ENCODE measurements around the gene CPNE2. TPM values are rescaled to one million over a fixed set of nuclear protein-coding genes. Genes with fewer than 3 reads are reported as not detected.
"Not testable (repeated sequence)": the region's sequence is repeated elsewhere in the genome, so short reads cannot be mapped to it uniquely, and the experiment has no call there.

CPNE2 gene
- total RNA-seq, 1 donor from 2014 or later = 40.3 TPM

DNA sequence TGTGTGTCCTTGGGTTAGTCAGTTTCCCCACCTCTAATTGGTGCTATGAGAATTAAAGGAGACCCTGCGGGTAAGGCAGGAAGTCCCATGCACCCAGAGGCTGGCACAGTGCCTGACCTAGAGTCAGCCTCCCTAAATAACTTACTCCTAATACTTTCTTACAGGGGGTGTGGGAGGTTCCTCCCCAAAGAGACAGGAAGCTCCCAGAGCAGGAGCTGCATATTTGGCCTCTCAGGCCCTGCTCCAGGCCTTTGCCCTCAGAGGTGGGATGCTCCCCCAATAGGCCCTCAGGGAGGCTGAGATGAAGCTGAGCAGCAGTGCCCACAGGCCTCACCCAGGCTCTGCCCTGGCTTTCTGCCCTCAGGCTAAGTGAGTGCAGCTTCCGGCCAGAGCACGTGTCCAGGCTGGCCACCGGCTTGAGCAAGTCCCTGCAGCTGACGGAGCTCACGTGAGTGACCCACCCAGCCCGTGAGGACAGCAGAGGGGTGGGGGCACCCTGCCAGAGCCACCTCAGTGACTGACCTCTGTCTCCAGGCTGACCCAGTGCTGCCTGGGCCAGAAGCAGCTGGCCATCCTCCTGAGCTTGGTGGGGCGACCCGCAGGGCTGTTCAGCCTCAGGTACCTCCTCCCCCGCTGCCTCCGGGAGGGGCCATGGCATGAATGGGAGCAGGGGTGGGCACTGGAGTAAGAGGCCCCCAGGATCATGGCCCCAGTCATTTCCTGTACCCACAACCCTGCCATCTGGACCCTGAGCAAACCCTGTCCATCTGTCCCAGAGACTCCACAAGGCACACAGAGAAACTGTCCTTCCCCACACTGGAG is 31.1 kb upstream of the CPNE2 start:
- H3K9me3 ChIP-seq = no peaks in the 10 kb centered on the region
- intact Hi-C loops (cut with DNase I) = no loop called here
- H3K4me3 ChIP-seq = no peak overlapping the region
- H3K4me1 ChIP-seq = peaks cover 11% of the 10 kb centered on the region
- TF ChIP-seq POLR2A (IDR thresholded peaks at IDR 0.05) = no peak
- peak; percentile 61 to 82 for TF ChIP-seq POLR2AphosphoS5 (IDR thresholded peaks at IDR 0.05; ENCODE audit: insufficient read depth in 1 of 2, low read depth in 1 of 2)
- peaks cover 0 to 3% of the 10 kb centered on the region in 2 donors for H3K36me3 ChIP-seq
- H3K27me3 ChIP-seq = no peaks in the 10 kb centered on the region
- DNase-seq (ENCODE audit: extremely low spot score in 2 of 2) = no peak
- H3K27ac ChIP-seq = peak overlapping the region; percentile 68

GRCh38 chr16:57062329-57062728 is 30.1 kb upstream of the CPNE2 start:
- peak overlapping the region; percentile 68 for H3K27ac ChIP-seq
- no peak overlapping the region for H3K4me3 ChIP-seq
- no peaks in the 10 kb centered on the region for H3K27me3 ChIP-seq
- peaks cover 11% of the 10 kb centered on the region for H3K4me1 ChIP-seq
- no peaks in the 10 kb centered on the region for H3K9me3 ChIP-seq
- H3K36me3 ChIP-seq = peaks cover 0 to 3% of the 10 kb centered on the region in 2 donors
- TF ChIP-seq POLR2AphosphoS5 (IDR thresholded peaks at IDR 0.05; ENCODE audit: insufficient read depth in 1 of 2, low read depth in 1 of 2) = no peak
- TF ChIP-seq POLR2A (IDR thresholded peaks at IDR 0.05) = no peak
- TF ChIP-seq, protein P1, sequence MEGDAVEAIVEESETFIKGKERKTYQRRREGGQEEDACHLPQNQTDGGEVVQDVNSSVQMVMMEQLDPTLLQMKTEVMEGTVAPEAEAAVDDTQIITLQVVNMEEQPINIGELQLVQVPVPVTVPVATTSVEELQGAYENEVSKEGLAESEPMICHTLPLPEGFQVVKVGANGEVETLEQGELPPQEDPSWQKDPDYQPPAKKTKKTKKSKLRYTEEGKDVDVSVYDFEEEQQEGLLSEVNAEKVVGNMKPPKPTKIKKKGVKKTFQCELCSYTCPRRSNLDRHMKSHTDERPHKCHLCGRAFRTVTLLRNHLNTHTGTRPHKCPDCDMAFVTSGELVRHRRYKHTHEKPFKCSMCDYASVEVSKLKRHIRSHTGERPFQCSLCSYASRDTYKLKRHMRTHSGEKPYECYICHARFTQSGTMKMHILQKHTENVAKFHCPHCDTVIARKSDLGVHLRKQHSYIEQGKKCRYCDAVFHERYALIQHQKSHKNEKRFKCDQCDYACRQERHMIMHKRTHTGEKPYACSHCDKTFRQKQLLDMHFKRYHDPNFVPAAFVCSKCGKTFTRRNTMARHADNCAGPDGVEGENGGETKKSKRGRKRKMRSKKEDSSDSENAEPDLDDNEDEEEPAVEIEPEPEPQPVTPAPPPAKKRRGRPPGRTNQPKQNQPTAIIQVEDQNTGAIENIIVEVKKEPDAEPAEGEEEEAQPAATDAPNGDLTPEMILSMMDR (IDR thresholded peaks at IDR 0.05) = no peak
- intact Hi-C loops (cut with DNase I) = no loop called here
- no peak for DNase-seq (ENCODE audit: extremely low spot score in 2 of 2)

- DNase-seq (ENCODE audit: extremely low spot score in 2 of 2); H3K27ac ChIP-seq; H3K27me3 ChIP-seq; H3K9me3 ChIP-seq; H3K36me3 ChIP-seq; intact Hi-C loops (cut with DNase I); H3K4me3 ChIP-seq: not testable (repeated sequence)
- peaks cover 11% of the 10 kb centered on the region for H3K4me1 ChIP-seq
These were observed 29.2 kb upstream of the CPNE2 start for GRCh38 chr16:57063189-57063588.

DNA sequence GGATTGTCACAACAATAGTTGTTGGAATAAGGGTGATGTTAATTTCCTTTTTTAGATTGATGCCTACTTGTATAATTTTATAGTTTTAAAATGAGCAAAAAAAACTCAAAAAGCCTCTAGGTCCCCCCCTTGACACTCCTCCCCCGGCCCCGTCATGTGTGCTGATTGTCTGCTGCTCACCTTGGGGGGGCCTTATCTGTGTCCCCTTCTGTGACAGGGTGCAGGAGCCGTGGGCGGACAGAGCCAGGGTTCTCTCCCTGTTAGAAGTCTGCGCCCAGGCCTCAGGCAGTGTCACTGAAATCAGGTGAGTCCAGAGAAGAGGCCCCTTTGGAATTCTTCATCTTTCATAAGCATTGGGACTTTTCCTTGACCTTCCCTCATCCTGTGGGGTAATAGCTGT is 27.4 kb upstream of the CPNE2 start:
- no peak overlapping the region for H3K27ac ChIP-seq
- H3K27me3 ChIP-seq = no peaks in the 10 kb centered on the region
- no peaks in the 10 kb centered on the region for H3K36me3 ChIP-seq
- intact Hi-C loops (cut with DNase I) = no loop called here
- no peaks in the 10 kb centered on the region for H3K9me3 ChIP-seq
- peaks cover 11% of the 10 kb centered on the region for H3K4me1 ChIP-seq
- no peak overlapping the region for H3K4me3 ChIP-seq
- DNase-seq (ENCODE audit: extremely low spot score in 2 of 2) = no peak
- TF ChIP-seq, protein P1 (IDR thresholded peaks at IDR 0.05) = no peak
- TF ChIP-seq POLR2AphosphoS5 (IDR thresholded peaks at IDR 0.05; ENCODE audit: insufficient read depth in 1 of 2, low read depth in 1 of 2) (no peak), POLR2A (IDR thresholded peaks at IDR 0.05) (no peak)

DNA sequence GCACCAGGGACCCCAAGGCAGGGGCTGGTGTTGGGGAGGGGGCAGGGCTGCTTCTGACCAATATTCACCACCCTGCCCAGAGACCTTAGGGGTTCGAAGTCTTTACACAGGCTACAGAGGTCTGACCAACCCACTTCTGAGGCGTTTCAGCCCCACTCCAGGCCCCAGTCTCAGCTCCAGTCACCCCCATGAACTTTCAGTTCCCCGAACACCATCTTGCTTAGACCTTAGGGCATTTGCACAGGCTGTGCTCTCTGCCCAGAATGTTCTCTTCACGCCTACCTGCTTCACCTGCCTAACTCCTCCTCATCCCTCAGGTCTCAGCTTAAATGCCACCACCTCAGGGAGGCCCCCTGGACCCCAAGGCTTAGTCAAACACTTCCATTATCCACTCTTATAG is 25.8 kb upstream of the CPNE2 start:
- Histone ChIP-seq H3K4me1 (peaks cover 2% of the 10 kb centered on the region), H3K27ac (no peak overlapping the region), H3K9me3 (no peaks in the 10 kb centered on the region), H3K4me3 (no peak overlapping the region), H3K27me3 (no peaks in the 10 kb centered on the region), H3K36me3 (no peaks in the 10 kb centered on the region)
- intact Hi-C loops (cut with DNase I) = no loop called here
- TF ChIP-seq POLR2A (IDR thresholded peaks at IDR 0.05) = no peak
- no peak for TF ChIP-seq POLR2AphosphoS5 (IDR thresholded peaks at IDR 0.05; ENCODE audit: insufficient read depth in 1 of 2, low read depth in 1 of 2)
- TF ChIP-seq, protein P1 (IDR thresholded peaks at IDR 0.05) = no peak
- DNase-seq (ENCODE audit: extremely low spot score in 2 of 2) = no peak

GRCh38 chr16:57067347-57067746 is 25.0 kb upstream of the CPNE2 start:
- H3K27ac ChIP-seq = no peak overlapping the region
- TF ChIP-seq POLR2AphosphoS5 (IDR thresholded peaks at IDR 0.05; ENCODE audit: insufficient read depth in 1 of 2, low read depth in 1 of 2) = no peak
- TF ChIP-seq POLR2A (IDR thresholded peaks at IDR 0.05) = no peak
- TF ChIP-seq, protein P1 (IDR thresholded peaks at IDR 0.05) = no peak
- intact Hi-C loops (cut with DNase I) = no loop called here
- no peaks in the 10 kb centered on the region for H3K27me3 ChIP-seq
- no peak for DNase-seq (ENCODE audit: extremely low spot score in 2 of 2)
- no peaks in the 10 kb centered on the region for H3K9me3 ChIP-seq
- H3K36me3 ChIP-seq = no peaks in the 10 kb centered on the region
- no peak overlapping the region for H3K4me3 ChIP-seq
- H3K4me1 ChIP-seq = no peaks in the 10 kb centered on the region

Data from vagina (tissue), 2 donors.